OCI-LY3 (cell line): ENCODE data around the gene SNX15.
"Not testable (repeated sequence)": the region's sequence is repeated elsewhere in the genome, so short reads cannot be mapped to it uniquely, and the experiment has no call there.

Experiments
- H2AFZ ChIP-seq: fragments of 200-600, 300-600 bp; shearing (Covaris generic); 2 replicates; pipeline ENCODE4 v1.6.0; 2014; ENCODE audit warnings: antibody characterized with exemption, low read depth, low read length
- H3K27ac ChIP-seq: fragments of 200-600, 300-600 bp; sonication (generic); 2 replicates; pipeline ENCODE4 v1.5.1; 2014; ENCODE audit warnings: mild to moderate bottlenecking, low read length, moderate library complexity, mixed read lengths
- H3K27me3 ChIP-seq: fragments of 200-600, 300-600 bp; sonication (generic); 2 replicates; pipeline ENCODE4 v1.6.1; 2014; ENCODE audit warnings: low read depth, low read length, mixed read lengths
- H3K36me3 ChIP-seq: fragments of 200-600, 300-600 bp; sonication (generic); replicated peaks from 2 replicates; pipeline ENCODE3; 2014; ENCODE audit warnings: low read depth, low read length, mixed read lengths
- H3K4me1 ChIP-seq: fragments of 300-600, 200-600 bp; sonication (generic); 2 replicates; pipeline ENCODE4 v1.6.1; 2014; ENCODE audit warnings: low read length, mixed read lengths
- H3K4me2 ChIP-seq: fragments of 200-600, 300-600 bp; sonication (generic); 2 replicates; pipeline ENCODE4 v1.6.1; 2014; ENCODE audit warnings: low read length, mixed read lengths
- H3K4me3 ChIP-seq: fragments of 300-600, 200-600 bp; sonication (generic); 2 replicates; pipeline ENCODE4 v1.5.1; 2014; ENCODE audit warnings: antibody characterized with exemption, mild to moderate bottlenecking, low read length, moderate library complexity
- H3K79me2 ChIP-seq: fragments of 300-600, 200-600 bp; shearing (Covaris generic); 2 replicates; pipeline ENCODE4 v1.6.1; 2014; ENCODE audit warnings: mild to moderate bottlenecking, low read length, mixed read lengths
- H3K9ac ChIP-seq: fragments of 300-600, 200-600 bp; shearing (Covaris generic); 2 replicates; pipeline ENCODE4 v1.6.0; 2014; ENCODE audit warnings: mild to moderate bottlenecking, low read length, moderate library complexity
- H3K9me3 ChIP-seq: fragments of 200-600, 300-600 bp; shearing (Covaris generic); 2 replicates; pipeline ENCODE4 v1.6.1; 2014; ENCODE audit warnings: low read length, mixed read lengths; ENCODE audit not compliant: insufficient read depth
- H4K20me1 ChIP-seq: fragments of 200-600, 300-600 bp; sonication (generic); 2 replicates; pipeline ENCODE4 v1.6.1; 2016; ENCODE audit warnings: low read length, mixed read lengths; ENCODE audit not compliant: insufficient read depth
- CTCF ChIP-seq: fragments of 200-600, 300-600 bp; sonication (generic); IDR thresholded peaks from 2 replicates; pipeline ENCODE4 v1.5.1; 2014; ENCODE audit warnings: antibody characterized with exemption, low read length, low read depth
- EZH2phosphoT487 ChIP-seq: fragments of 200-600 bp; shearing (Covaris generic); IDR thresholded peaks from 2 replicates; pipeline ENCODE4 v1.6.1; 2018; ENCODE audit warnings: antibody characterized with exemption, mixed run types, low read depth

SNX15 gene

DNA sequence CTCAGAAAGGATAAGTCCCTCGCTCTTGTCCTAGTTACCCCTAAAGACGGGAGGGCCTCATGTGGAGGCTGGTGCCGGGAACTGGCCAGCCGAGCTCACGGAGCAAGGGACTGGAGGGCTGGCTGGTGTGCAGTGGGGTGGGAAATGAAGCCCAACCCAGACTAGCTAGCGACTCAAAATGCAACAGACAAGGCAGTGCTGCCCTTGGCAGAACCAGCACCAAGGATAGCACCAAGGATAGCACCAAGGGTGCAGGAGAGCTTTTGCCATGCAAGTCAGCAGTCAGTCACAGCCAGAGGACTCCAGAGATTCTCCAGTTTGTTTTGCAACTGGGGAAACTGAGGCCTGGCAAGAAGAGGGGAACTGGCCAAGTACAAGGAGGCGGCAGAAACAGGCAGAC lies 24.0 kb upstream of the SNX15 start:
- Histone ChIP-seq H3K4me2 (no peak overlapping the region), H3K79me2 (no peaks in the 10 kb centered on the region), H3K9me3 (no peaks in the 10 kb centered on the region), H2AFZ (no peak overlapping the region), H4K20me1 (no peaks in the 10 kb centered on the region), H3K9ac (no peak overlapping the region), H3K36me3 (no peaks in the 10 kb centered on the region), H3K27me3 (no peaks in the 10 kb centered on the region), H3K4me3 (no peak overlapping the region), H3K27ac (no peak overlapping the region), H3K4me1 (no peaks in the 10 kb centered on the region)
- TF ChIP-seq EZH2phosphoT487 (no peak), CTCF (no peak)

DNA sequence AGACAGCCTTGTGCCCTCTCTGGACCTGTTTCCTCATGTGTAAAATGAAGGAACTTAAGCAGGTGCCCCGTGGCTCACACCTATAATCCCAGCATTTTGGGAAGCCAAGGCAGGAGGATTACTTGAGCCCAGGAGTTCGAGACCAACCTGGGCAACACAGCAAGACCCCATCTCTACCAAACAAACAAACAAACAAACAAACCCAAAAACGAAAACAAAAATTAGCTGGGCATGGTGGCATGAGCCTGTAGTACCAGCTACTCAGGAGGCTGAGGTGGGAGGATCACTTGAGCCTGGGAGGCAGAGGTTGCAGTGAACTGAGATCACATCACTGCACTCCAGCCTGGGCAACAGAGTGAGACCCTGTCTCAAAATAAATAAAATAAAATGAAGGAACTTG lies 23.3 kb upstream of the SNX15 start:
- H2AFZ ChIP-seq, H3K27me3 ChIP-seq, H3K27ac ChIP-seq, H3K79me2 ChIP-seq, H3K9ac ChIP-seq, H3K36me3 ChIP-seq, H3K9me3 ChIP-seq, H4K20me1 ChIP-seq, H3K4me2 ChIP-seq, H3K4me3 ChIP-seq, H3K4me1 ChIP-seq: not testable (repeated sequence)

GRCh38 chr11:65008016-65008415 lies 19.2 kb upstream of the SNX15 start:
- Histone ChIP-seq H3K4me3 (no peak overlapping the region), H4K20me1 (no peaks in the 10 kb centered on the region), H3K4me2 (no peak overlapping the region), H3K9me3 (no peaks in the 10 kb centered on the region), H3K36me3 (no peaks in the 10 kb centered on the region), H3K79me2 (no peaks in the 10 kb centered on the region), H3K9ac (no peak overlapping the region), H2AFZ (no peak overlapping the region), H3K27ac (no peak overlapping the region), H3K4me1 (peaks cover 2% of the 10 kb centered on the region), H3K27me3 (no peaks in the 10 kb centered on the region)
- TF ChIP-seq EZH2phosphoT487, result no peak
- no peak for TF ChIP-seq CTCF

DNA sequence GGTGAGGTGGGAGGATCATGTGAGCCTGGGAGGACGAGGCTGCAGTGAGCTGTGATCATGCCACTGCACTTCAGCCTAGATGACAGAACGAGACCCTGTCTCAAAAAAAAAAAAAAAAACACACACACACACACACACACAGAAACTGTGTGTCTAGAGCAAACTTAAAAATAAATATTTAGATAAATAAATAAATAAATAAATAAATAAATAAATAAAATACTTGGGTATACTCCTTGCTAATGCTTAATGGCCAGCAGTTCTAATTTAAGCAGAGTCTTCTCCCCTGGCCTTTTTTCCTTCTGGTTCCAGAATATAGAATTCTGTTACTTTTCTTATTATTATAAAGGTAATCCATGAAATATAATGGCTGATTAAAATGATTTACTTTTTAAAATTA lies 18.4 kb upstream of the SNX15 start:
- peaks cover 6% of the 10 kb centered on the region for H3K4me1 ChIP-seq
- no peak overlapping the region for H3K4me3 ChIP-seq
- H3K27me3 ChIP-seq, result no peaks in the 10 kb centered on the region
- no peak overlapping the region for H3K27ac ChIP-seq
- no peak overlapping the region for H2AFZ ChIP-seq
- H3K9me3 ChIP-seq, result no peaks in the 10 kb centered on the region
- H3K79me2 ChIP-seq, result no peaks in the 10 kb centered on the region
- no peaks in the 10 kb centered on the region for H3K36me3 ChIP-seq
- no peaks in the 10 kb centered on the region for H4K20me1 ChIP-seq
- no peak for TF ChIP-seq CTCF
- no peak overlapping the region for H3K9ac ChIP-seq
- H3K4me2 ChIP-seq, result no peak overlapping the region
